WTC11 (cell line): ENCODE measurements around the gene CDK17. TPM values are rescaled to one million over a fixed set of nuclear protein-coding genes. Genes with fewer than 3 reads are reported as not detected.

Experiments
- ATAC-seq: fragments of 200-7000 bp; cut with Tn5 transposase; 2 replicates; pipeline ENCODE4 v1.10.0; 2021; ENCODE audit warnings: mild to moderate bottlenecking, moderate library complexity
- CTCF ChIA-PET: fragments of 300-600 bp; sonication (Branson Sonifier 250); formaldehyde crosslinking; loops from one replicate; lab custom pipeline; 2021; ENCODE audit warnings: antibody characterized with exemption; lab: Charles Lee
- POLR2A ChIA-PET: fragments of 350-600 bp; sonication (Branson Sonifier 250); formaldehyde crosslinking; loops from one replicate; lab custom pipeline; 2021; ENCODE audit warnings: antibody characterized with exemption; lab: Charles Lee
- DNase-seq: peaks from one replicate; pipeline ENCODE4 v3.0.0; 2021; ENCODE audit warnings: low spot score
- H3K27ac Mint-ChIP-seq: 2 replicates; pipeline ENCODE4 v1.8.0; 2021; ENCODE audit warnings: mixed read lengths
- H3K27me3 Mint-ChIP-seq: 2 replicates; pipeline ENCODE4 v1.8.0; 2021; ENCODE audit warnings: low read depth, mild to moderate bottlenecking, moderate library complexity, mixed read lengths
- H3K36me3 Mint-ChIP-seq: 2 replicates; pipeline ENCODE4 v1.8.0; 2021; ENCODE audit warnings: mixed read lengths
- H3K4me1 Mint-ChIP-seq: 2 replicates; pipeline ENCODE4 v1.8.0; 2022; ENCODE audit warnings: mixed read lengths
- H3K4me3 Mint-ChIP-seq: 2 replicates; pipeline ENCODE4 v1.8.0; 2021; ENCODE audit warnings: mild to moderate bottlenecking, moderate library complexity, mixed read lengths
- H3K9me3 Mint-ChIP-seq: 2 replicates; pipeline ENCODE4 v1.8.0; 2021; ENCODE audit warnings: mixed read lengths
- EMX1 ChIP-seq: fragments of 250-450 bp; sonication (Bioruptor Pico); IDR thresholded peaks from 2 replicates; pipeline ENCODE4 v1.8.0; 2021; ENCODE audit warnings: mild to moderate bottlenecking
- FOXJ3 ChIP-seq: sonication (generic); formaldehyde crosslinking; IDR thresholded peaks from 2 replicates; pipeline ENCODE4 v1.9.0; 2021; ENCODE audit warnings: missing genetic modification reagents, mild to moderate bottlenecking, borderline replicate concordance
- FOXK1 ChIP-seq: sonication (generic); formaldehyde crosslinking; IDR thresholded peaks from 2 replicates; pipeline ENCODE4 v1.8.0; 2022; ENCODE audit warnings: mild to moderate bottlenecking, moderate library complexity, missing genetic modification reagents
- FOXP1 ChIP-seq: sonication (generic); formaldehyde crosslinking; IDR thresholded peaks from 2 replicates; pipeline ENCODE4 v1.8.0; 2022; ENCODE audit warnings: missing genetic modification reagents, mild to moderate bottlenecking, moderate library complexity, borderline replicate concordance
- GTF2I ChIP-seq: fragments of 250-450 bp; sonication (Bioruptor Pico); conservative IDR thresholded peaks from 2 replicates; pipeline ENCODE4 v1.4.0; 2021; ENCODE audit warnings: mild to moderate bottlenecking
- HMGA2 ChIP-seq: fragments of 250-450 bp; sonication (Bioruptor Pico); IDR thresholded peaks from 2 replicates; pipeline ENCODE4 v1.4.0; 2021; ENCODE audit warnings: mild to moderate bottlenecking, moderate library complexity
- NFATC4 ChIP-seq: fragments of 250-450 bp; sonication (Bioruptor Pico); IDR thresholded peaks from 2 replicates; pipeline ENCODE4 v1.9.0; 2021; ENCODE audit warnings: mild to moderate bottlenecking
- NFYB ChIP-seq: sonication (generic); formaldehyde crosslinking; conservative IDR thresholded peaks from 2 replicates; pipeline ENCODE4 v1.8.0; 2022; ENCODE audit warnings: low read depth, missing genetic modification reagents
- SOX15 ChIP-seq: fragments of 250-450 bp; sonication (Bioruptor Pico); IDR thresholded peaks from 2 replicates; pipeline ENCODE4 v1.9.0; 2021; ENCODE audit warnings: mild to moderate bottlenecking
- TEAD4 ChIP-seq: sonication (generic); formaldehyde crosslinking; IDR thresholded peaks from 2 replicates; pipeline ENCODE4 v1.8.0; 2022; ENCODE audit warnings: mild to moderate bottlenecking, missing genetic modification reagents
- ZNF263 ChIP-seq: sonication (generic); formaldehyde crosslinking; IDR thresholded peaks from 2 replicates; pipeline ENCODE4 v1.8.1; 2022; ENCODE audit warnings: low read depth, mild to moderate bottlenecking, moderate library complexity, missing genetic modification reagents
- ZNF317 ChIP-seq: sonication (generic); formaldehyde crosslinking; IDR thresholded peaks from 2 replicates; pipeline ENCODE4 v1.8.1; 2023; ENCODE audit warnings: low read depth, mild to moderate bottlenecking, moderate library complexity, missing genetic modification reagents, borderline replicate concordance
- ZNF396 ChIP-seq: fragments of 250-450 bp; sonication (Bioruptor Pico); IDR thresholded peaks from 2 replicates; pipeline ENCODE4 v1.8.0; 2021; ENCODE audit warnings: mild to moderate bottlenecking, moderate library complexity, borderline replicate concordance
- total RNA-seq: library from RNA; stranded (reverse); gene quantifications from 3 replicates; pipeline ENCODE4 v1.2.3, GENCODE V29; 2021
- TF ChIP-seq, protein P1 (sequence below): fragments of 250-450 bp; sonication (Bioruptor Pico); conservative IDR thresholded peaks from 2 replicates; pipeline ENCODE4 v1.9.0; 2021; ENCODE audit warnings: mild to moderate bottlenecking
- TF ChIP-seq, protein P2 (sequence below): sonication (generic); formaldehyde crosslinking; IDR thresholded peaks from 2 replicates; pipeline ENCODE4 v1.8.0; 2022; ENCODE audit warnings: mild to moderate bottlenecking, missing genetic modification reagents
- TF ChIP-seq, protein P3 (sequence below): sonication (generic); formaldehyde crosslinking; IDR thresholded peaks from 2 replicates; pipeline ENCODE4 v1.8.0; 2023; ENCODE audit warnings: missing genetic modification reagents
- TF ChIP-seq, protein P4 (sequence below): sonication (generic); formaldehyde crosslinking; IDR thresholded peaks from 2 replicates; pipeline ENCODE4 v1.8.1; 2022; ENCODE audit warnings: mild to moderate bottlenecking, missing genetic modification reagents, moderate library complexity, borderline replicate concordance
- TF ChIP-seq, protein P5 (sequence below): sonication (generic); formaldehyde crosslinking; IDR thresholded peaks from 2 replicates; pipeline ENCODE4 v1.8.0; 2022; ENCODE audit warnings: mild to moderate bottlenecking, missing genetic modification reagents
- TF ChIP-seq, protein P6 (sequence below): fragments of 200-600 bp; IDR thresholded peaks from 2 replicates; pipeline ENCODE4 v1.8.0; 2022; ENCODE audit warnings: antibody characterized with exemption
- TF ChIP-seq, protein P7 (sequence below): sonication (generic); formaldehyde crosslinking; IDR thresholded peaks from 2 replicates; pipeline ENCODE4 v1.8.1; 2022; ENCODE audit warnings: low read depth, mild to moderate bottlenecking, moderate library complexity, missing genetic modification reagents, borderline replicate concordance
- TF ChIP-seq, protein P8 (sequence below): sonication (generic); formaldehyde crosslinking; IDR thresholded peaks from 2 replicates; pipeline ENCODE4 v1.8.1; 2022; ENCODE audit warnings: missing genetic modification reagents, borderline replicate concordance

Gene CDK17
- total RNA-seq, 1 experiment from 2014 or later, result 20.0 TPM

DNA sequence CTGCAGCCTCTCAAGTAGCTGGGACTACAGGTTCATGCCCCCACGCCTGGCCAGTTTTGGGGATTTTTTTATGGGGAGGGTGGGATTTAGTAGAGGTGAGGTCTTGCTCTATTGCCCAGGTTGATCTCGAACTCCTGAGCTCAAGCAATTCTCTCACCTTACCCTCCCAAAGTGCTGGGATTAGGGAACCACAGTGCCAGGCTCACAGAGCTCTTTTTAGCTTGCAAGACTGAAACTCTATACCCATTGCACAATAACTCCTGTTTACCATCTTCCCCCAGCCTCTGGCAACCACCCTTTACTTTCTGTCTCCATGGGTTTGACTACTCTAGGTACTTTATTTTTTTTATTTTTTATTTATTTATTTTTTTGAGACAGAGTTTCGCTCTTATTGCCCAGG is 25.7 kb upstream of the CDK17 start (continued):
- TF ChIP-seq, protein P1, sequence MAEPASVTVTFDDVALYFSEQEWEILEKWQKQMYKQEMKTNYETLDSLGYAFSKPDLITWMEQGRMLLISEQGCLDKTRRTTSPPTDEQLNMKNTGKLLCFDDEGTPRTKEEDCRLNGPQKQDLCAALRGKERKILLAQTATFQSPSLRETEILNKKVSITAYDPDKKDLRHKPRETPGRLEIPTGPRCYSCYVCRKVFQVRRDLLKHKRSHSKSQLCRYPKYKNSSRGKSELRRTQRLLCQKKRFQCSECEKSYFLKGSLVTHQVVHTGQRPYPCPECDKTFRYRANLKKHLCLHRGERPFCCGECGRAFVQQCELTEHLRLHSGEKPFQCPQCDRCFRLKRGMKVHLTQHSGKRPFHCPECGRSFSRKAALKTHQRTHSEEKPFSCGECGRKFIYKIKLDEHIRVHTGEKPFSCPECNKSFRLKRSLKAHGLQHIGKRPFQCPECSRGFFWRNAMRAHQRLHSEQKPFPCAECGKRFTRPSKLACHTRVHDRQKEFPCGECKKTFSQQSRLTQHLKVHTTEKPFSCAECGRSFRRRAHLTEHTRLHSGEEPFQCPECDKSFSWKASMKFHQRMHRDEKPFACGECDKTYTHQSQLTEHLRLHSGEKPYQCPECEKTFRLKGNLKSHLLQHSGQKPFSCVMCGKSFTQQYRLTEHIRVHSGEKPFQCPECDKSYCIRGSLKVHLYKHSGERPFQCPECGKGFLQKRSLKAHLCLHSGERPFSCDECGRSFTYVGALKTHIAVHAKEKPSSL (CRISPR knock-in tag), result no peak
- TF ChIP-seq TEAD4 (CRISPR knock-in tag) (no peak), HMGA2 (CRISPR knock-in tag) (no peak), FOXJ3 (CRISPR knock-in tag) (no peak)
- TF ChIP-seq, protein P2, sequence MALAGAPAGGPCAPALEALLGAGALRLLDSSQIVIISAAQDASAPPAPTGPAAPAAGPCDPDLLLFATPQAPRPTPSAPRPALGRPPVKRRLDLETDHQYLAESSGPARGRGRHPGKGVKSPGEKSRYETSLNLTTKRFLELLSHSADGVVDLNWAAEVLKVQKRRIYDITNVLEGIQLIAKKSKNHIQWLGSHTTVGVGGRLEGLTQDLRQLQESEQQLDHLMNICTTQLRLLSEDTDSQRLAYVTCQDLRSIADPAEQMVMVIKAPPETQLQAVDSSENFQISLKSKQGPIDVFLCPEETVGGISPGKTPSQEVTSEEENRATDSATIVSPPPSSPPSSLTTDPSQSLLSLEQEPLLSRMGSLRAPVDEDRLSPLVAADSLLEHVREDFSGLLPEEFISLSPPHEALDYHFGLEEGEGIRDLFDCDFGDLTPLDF (CRISPR knock-in tag), result no peak

DNA sequence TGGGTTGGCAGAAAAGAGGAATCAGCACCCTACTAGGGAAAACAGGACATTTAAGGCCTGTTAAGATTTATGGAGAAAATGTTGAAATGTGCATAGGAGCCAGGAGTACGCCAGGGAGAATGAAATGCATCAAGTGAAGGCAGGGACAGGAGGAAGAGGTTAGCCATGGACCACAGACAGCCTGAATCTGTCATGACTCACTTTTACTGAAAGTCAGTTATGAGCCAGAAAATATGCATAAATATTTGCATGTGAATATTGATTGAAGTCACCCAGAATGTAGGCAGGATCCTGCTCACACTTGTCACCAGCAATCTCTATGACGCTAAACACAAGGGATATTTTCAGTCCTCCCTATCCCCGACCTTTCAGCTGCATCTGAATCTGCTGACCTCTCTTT is 25.1 kb upstream of the CDK17 start:
- H3K9me3 Mint-ChIP-seq, result no peaks in the 10 kb centered on the region
- H3K36me3 Mint-ChIP-seq, result no peaks in the 10 kb centered on the region
- POLR2A ChIA-PET, result no interaction called here
- no peak overlapping the region for H3K4me3 Mint-ChIP-seq
- no peak for ATAC-seq
- CTCF ChIA-PET, result no interaction called here
- H3K4me1 Mint-ChIP-seq, result peaks cover 6% of the 10 kb centered on the region
- H3K27me3 Mint-ChIP-seq, result no peaks in the 10 kb centered on the region
- no peak overlapping the region for H3K27ac Mint-ChIP-seq
- no peak for DNase-seq
- TF ChIP-seq, protein P3, sequence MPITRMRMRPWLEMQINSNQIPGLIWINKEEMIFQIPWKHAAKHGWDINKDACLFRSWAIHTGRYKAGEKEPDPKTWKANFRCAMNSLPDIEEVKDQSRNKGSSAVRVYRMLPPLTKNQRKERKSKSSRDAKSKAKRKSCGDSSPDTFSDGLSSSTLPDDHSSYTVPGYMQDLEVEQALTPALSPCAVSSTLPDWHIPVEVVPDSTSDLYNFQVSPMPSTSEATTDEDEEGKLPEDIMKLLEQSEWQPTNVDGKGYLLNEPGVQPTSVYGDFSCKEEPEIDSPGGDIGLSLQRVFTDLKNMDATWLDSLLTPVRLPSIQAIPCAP (CRISPR knock-in tag), result no peak
- TF ChIP-seq FOXK1 (no peak), ZNF396 (CRISPR knock-in tag) (no peak)
- TF ChIP-seq, protein P4, sequence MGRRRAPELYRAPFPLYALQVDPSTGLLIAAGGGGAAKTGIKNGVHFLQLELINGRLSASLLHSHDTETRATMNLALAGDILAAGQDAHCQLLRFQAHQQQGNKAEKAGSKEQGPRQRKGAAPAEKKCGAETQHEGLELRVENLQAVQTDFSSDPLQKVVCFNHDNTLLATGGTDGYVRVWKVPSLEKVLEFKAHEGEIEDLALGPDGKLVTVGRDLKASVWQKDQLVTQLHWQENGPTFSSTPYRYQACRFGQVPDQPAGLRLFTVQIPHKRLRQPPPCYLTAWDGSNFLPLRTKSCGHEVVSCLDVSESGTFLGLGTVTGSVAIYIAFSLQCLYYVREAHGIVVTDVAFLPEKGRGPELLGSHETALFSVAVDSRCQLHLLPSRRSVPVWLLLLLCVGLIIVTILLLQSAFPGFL, result no peak

DNA sequence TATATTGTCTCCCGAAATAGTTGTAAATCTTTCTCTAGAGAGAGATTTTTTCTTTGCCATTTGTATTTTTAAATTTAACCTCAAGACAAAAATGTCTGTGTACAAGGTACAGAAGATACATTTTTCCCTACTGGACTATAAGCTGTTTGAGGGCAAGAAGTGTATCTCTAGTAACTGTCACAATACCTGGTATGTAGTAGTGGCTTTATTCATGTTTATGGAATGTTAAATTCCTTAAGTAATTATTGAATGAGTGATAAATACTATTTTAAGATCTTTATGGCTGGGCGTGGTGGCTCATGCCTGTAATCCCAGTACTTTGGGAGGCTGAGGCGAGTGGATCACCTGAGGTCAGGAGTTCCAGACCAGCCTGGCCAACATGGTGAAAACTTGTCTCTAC is 24.4 kb upstream of the CDK17 start:
- H3K27me3 Mint-ChIP-seq, result no peaks in the 10 kb centered on the region
- no peak for TF ChIP-seq SOX15 (CRISPR knock-in tag)
- TF ChIP-seq FOXP1 (CRISPR knock-in tag), result no peak
- TF ChIP-seq, protein P5, sequence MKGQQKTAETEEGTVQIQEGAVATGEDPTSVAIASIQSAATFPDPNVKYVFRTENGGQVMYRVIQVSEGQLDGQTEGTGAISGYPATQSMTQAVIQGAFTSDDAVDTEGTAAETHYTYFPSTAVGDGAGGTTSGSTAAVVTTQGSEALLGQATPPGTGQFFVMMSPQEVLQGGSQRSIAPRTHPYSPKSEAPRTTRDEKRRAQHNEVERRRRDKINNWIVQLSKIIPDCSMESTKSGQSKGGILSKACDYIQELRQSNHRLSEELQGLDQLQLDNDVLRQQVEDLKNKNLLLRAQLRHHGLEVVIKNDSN (CRISPR knock-in tag), result no peak
- TF ChIP-seq, protein P6, sequence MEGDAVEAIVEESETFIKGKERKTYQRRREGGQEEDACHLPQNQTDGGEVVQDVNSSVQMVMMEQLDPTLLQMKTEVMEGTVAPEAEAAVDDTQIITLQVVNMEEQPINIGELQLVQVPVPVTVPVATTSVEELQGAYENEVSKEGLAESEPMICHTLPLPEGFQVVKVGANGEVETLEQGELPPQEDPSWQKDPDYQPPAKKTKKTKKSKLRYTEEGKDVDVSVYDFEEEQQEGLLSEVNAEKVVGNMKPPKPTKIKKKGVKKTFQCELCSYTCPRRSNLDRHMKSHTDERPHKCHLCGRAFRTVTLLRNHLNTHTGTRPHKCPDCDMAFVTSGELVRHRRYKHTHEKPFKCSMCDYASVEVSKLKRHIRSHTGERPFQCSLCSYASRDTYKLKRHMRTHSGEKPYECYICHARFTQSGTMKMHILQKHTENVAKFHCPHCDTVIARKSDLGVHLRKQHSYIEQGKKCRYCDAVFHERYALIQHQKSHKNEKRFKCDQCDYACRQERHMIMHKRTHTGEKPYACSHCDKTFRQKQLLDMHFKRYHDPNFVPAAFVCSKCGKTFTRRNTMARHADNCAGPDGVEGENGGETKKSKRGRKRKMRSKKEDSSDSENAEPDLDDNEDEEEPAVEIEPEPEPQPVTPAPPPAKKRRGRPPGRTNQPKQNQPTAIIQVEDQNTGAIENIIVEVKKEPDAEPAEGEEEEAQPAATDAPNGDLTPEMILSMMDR, result no peak
- TF ChIP-seq, protein P1 (CRISPR knock-in tag), result no peak
- TF ChIP-seq, protein P7, sequence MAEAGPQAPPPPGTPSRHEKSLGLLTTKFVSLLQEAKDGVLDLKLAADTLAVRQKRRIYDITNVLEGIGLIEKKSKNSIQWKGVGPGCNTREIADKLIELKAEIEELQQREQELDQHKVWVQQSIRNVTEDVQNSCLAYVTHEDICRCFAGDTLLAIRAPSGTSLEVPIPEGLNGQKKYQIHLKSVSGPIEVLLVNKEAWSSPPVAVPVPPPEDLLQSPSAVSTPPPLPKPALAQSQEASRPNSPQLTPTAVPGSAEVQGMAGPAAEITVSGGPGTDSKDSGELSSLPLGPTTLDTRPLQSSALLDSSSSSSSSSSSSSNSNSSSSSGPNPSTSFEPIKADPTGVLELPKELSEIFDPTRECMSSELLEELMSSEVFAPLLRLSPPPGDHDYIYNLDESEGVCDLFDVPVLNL (CRISPR knock-in tag), result no peak
- TF ChIP-seq GTF2I (CRISPR knock-in tag), result no peak
- TF ChIP-seq, protein P8, sequence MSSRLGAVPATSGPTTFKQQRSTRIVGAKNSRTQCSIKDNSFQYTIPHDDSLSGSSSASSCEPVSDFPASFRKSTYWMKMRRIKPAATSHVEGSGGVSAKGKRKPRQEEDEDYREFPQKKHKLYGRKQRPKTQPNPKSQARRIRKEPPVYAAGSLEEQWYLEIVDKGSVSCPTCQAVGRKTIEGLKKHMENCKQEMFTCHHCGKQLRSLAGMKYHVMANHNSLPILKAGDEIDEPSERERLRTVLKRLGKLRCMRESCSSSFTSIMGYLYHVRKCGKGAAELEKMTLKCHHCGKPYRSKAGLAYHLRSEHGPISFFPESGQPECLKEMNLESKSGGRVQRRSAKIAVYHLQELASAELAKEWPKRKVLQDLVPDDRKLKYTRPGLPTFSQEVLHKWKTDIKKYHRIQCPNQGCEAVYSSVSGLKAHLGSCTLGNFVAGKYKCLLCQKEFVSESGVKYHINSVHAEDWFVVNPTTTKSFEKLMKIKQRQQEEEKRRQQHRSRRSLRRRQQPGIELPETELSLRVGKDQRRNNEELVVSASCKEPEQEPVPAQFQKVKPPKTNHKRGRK, result no peak
- TF ChIP-seq NFYB, result no peak
- no peak for TF ChIP-seq ZNF263
- no peak for TF ChIP-seq NFATC4 (CRISPR knock-in tag)
- TF ChIP-seq ZNF317 (CRISPR knock-in tag), result no peak
- TF ChIP-seq EMX1, result no peak

More for the DNA sequence above, 24.4 kb upstream of the CDK17 start:
- Mint-ChIP-seq H3K27ac (no peak overlapping the region), H3K36me3 (no peaks in the 10 kb centered on the region), H3K4me3 (no peak overlapping the region), H3K9me3 (no peaks in the 10 kb centered on the region), H3K4me1 (peaks cover 6% of the 10 kb centered on the region)
- no peak for ATAC-seq
- DNase-seq, result no peak
- CTCF ChIA-PET, result no interaction called here
- POLR2A ChIA-PET, result no interaction called here
